Astrocyte (in vitro differentiated cells and primary cell): ENCODE results near the gene FGF8. TPM values are rescaled to one million over a fixed set of nuclear protein-coding genes. Genes with fewer than 3 reads are reported as not detected.

Source experiments
- DNase-seq: peaks from one replicate; pipeline ENCODE4 v3.0.0-alpha.2; 2010; ENCODE audit warnings: low read depth
- FAIRE-seq: peaks from 2 replicates; lab custom pipeline; 2011; peaks lifted over from hg19 to GRCh38; lab: Jason Lieb, UNC
- H2AFZ ChIP-seq: 2 replicates; pipeline ENCODE4 v1.6.0; 2012; ENCODE audit warnings: low read depth, low read length, inconsistent platforms
- H3K27ac ChIP-seq: 2 replicates; pipeline ENCODE4 v1.5.1; 2011; ENCODE audit warnings: low read depth, low read length, inconsistent platforms
- H3K27me3 ChIP-seq: 2 replicates; pipeline ENCODE4 v1.6.0; 2011; ENCODE audit warnings: low read length, inconsistent platforms; ENCODE audit not compliant: insufficient read depth
- H3K36me3 ChIP-seq: 2 replicates; pipeline ENCODE4 v1.5.1; 2011; ENCODE audit warnings: low read length, inconsistent platforms; ENCODE audit not compliant: insufficient read depth
- H3K4me1 ChIP-seq: 2 replicates; pipeline ENCODE4 v1.5.1; 2011; ENCODE audit warnings: low read length, inconsistent platforms; ENCODE audit not compliant: insufficient read depth
- H3K4me2 ChIP-seq: 2 replicates; pipeline ENCODE4 v1.6.0; 2012; ENCODE audit warnings: low read length, inconsistent platforms
- H3K4me3 ChIP-seq: 2 replicates; pipeline ENCODE4 v1.5.1; 2011; ENCODE audit warnings: low read depth, mild to moderate bottlenecking, low read length, inconsistent platforms; ENCODE audit not compliant: insufficient read depth
- H3K79me2 ChIP-seq: 2 replicates; pipeline ENCODE4 v1.6.0; 2012; ENCODE audit warnings: mild to moderate bottlenecking, low read length, inconsistent platforms; ENCODE audit not compliant: insufficient read depth
- H3K9ac ChIP-seq: 2 replicates; pipeline ENCODE4 v1.6.0; 2012; ENCODE audit warnings: mild to moderate bottlenecking, low read length, inconsistent platforms
- H3K9me3 ChIP-seq: 2 replicates; pipeline ENCODE4 v1.5.1; 2012; ENCODE audit warnings: low read depth, mild to moderate bottlenecking, low read length, inconsistent platforms; ENCODE audit not compliant: insufficient read depth
- H4K20me1 ChIP-seq: 2 replicates; pipeline ENCODE4 v1.6.0; 2012; ENCODE audit warnings: low read length, inconsistent platforms; ENCODE audit not compliant: insufficient read depth
- H3K27ac Mint-ChIP-seq: one replicate; pipeline ENCODE4 v1.8.0; 2021; ENCODE audit warnings: mild to moderate bottlenecking, mixed read lengths; ENCODE audit not compliant: unreplicated experiment
- H3K27me3 Mint-ChIP-seq: one replicate; pipeline ENCODE4 v1.8.0; 2021; ENCODE audit warnings: low read depth, mixed read lengths; ENCODE audit not compliant: unreplicated experiment
- H3K36me3 Mint-ChIP-seq: one replicate; pipeline ENCODE4 v1.8.0; 2021; ENCODE audit warnings: low read depth, mixed read lengths; ENCODE audit not compliant: unreplicated experiment
- H3K4me1 Mint-ChIP-seq: one replicate; pipeline ENCODE4 v1.8.0; 2021; ENCODE audit warnings: low read depth, mixed read lengths; ENCODE audit not compliant: unreplicated experiment
- H3K4me3 Mint-ChIP-seq: one replicate; pipeline ENCODE4 v1.8.0; 2021; ENCODE audit warnings: mild to moderate bottlenecking, moderate library complexity, mixed read lengths; ENCODE audit not compliant: unreplicated experiment
- H3K9me3 Mint-ChIP-seq: one replicate; pipeline ENCODE4 v1.8.0; 2021; ENCODE audit warnings: mild to moderate bottlenecking, mixed read lengths; ENCODE audit not compliant: unreplicated experiment
- CTCF ChIP-seq: IDR thresholded peaks from 2 replicates; pipeline ENCODE4 v1.5.1; 2011; ENCODE audit warnings: low read depth, mild to moderate bottlenecking, inconsistent platforms, low read length, moderate library complexity; ENCODE audit not compliant: insufficient read depth
- EZH2 ChIP-seq: IDR thresholded peaks from 2 replicates; pipeline ENCODE4 v1.6.1; 2012; ENCODE audit warnings: mild to moderate bottlenecking, low read length, inconsistent platforms; ENCODE audit not compliant: insufficient read depth
- total RNA-seq: library from RNA; stranded (reverse); gene quantifications from 2 replicates; pipeline ENCODE4 v1.2.1, GENCODE V29; 2021

FGF8 gene
- total RNA-seq, 1 donor from 2014 or later: 0.61 TPM

- Mint-ChIP-seq H3K4me3 (no peak overlapping the region), H3K27me3 (peaks cover 65% of the 10 kb centered on the region), H3K36me3 (peaks cover 17% of the 10 kb centered on the region), H3K4me1 (no peaks in the 10 kb centered on the region), H3K27ac (no peak overlapping the region), H3K9me3 (peaks cover 3% of the 10 kb centered on the region)
- Histone ChIP-seq H3K79me2 (no peaks in the 10 kb centered on the region), H3K9ac (no peak overlapping the region), H3K4me3 (no peak overlapping the region), H3K9me3 (no peaks in the 10 kb centered on the region), H3K36me3 (no peaks in the 10 kb centered on the region), H3K27ac (no peak overlapping the region), H3K4me1 (no peaks in the 10 kb centered on the region), H2AFZ (no peak overlapping the region), H4K20me1 (peaks cover 25% of the 10 kb centered on the region), H3K27me3 (peaks cover 65% of the 10 kb centered on the region), H3K4me2 (no peak overlapping the region)
- TF ChIP-seq CTCF: no peak
- peak; percentile 83 for TF ChIP-seq EZH2
- no peak for FAIRE-seq
- no peak for DNase-seq
These were observed 2.8 kb downstream of the FGF8 start for GRCh38 chr10:101772895-101773761.

DNA sequence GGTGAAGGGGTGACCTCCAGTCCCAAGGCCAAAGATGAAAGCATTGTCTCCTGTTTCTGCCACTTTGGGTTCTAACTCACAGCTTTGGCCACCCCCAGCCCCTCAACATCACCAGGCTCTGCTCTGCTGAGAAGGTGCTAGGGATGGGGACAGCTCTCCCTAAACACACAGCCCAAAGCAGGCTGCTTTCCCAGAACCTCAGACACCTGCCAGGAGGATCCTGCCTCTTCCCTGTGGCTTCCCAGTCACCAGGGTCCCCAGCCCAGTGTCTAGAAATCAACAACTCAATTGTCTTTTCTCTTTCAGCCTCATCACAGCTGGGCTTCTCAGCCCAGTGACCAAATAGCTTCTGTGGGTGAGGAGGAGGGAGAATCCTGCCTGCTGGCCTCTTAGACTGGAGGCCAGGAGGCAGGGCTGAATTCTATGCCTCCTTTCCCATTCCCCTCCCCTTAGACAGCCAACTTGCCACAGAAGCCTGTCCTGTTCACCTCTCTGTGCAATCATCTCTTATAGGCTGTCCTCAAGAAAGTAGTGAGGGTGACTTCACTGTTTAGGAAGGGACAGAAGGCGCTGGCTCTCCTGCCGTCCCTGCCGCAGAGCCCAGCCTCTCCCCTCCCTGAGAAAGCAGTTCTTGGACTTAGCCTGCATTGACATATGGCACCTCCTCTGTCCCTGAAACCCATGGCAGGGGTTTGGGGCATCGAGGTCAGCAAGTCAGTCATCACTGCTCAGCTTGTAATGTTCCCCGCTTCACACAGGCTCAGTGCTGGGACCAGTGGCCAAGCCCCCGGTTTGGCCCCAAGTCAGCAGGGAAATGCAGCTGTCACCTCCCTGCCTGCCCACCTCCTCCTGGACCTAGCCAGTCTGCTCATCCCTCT lies 3.7 kb downstream of the FGF8 start:
- H3K36me3 Mint-ChIP-seq: peaks cover 11% of the 10 kb centered on the region
- Histone ChIP-seq H3K27ac (no peak overlapping the region), H3K4me1 (no peaks in the 10 kb centered on the region), H3K36me3 (no peaks in the 10 kb centered on the region), H4K20me1 (peaks cover 16% of the 10 kb centered on the region), H2AFZ (no peak overlapping the region), H3K27me3 (peaks cover 56% of the 10 kb centered on the region), H3K4me2 (no peak overlapping the region), H3K4me3 (no peak overlapping the region), H3K9me3 (no peaks in the 10 kb centered on the region), H3K79me2 (no peaks in the 10 kb centered on the region), H3K9ac (no peak overlapping the region)
- H3K4me1 Mint-ChIP-seq: no peaks in the 10 kb centered on the region
- H3K27ac Mint-ChIP-seq: no peak overlapping the region
- H3K4me3 Mint-ChIP-seq: no peak overlapping the region
- FAIRE-seq (no peak), DNase-seq (no peak)
- peaks cover 62% of the 10 kb centered on the region for H3K27me3 Mint-ChIP-seq
- TF ChIP-seq EZH2: no peak
- no peak for TF ChIP-seq CTCF
- H3K9me3 Mint-ChIP-seq: peaks cover 3% of the 10 kb centered on the region
